HepG2 (cell line): Measurements from ENCODE around the gene TMEM63B. TPM values are rescaled to one million over a fixed set of nuclear protein-coding genes. Genes with fewer than 3 reads are reported as not detected.

Experiments
- E2F2 ChIP-seq: sonication (generic); formaldehyde crosslinking; IDR thresholded peaks from 2 replicates; pipeline ENCODE4 v1.4.0; 2020; ENCODE audit warnings: missing genetic modification reagents, borderline replicate concordance
- KMT2A ChIP-seq: sonication (generic); formaldehyde crosslinking; IDR thresholded peaks from 2 replicates; pipeline ENCODE4 v1.4.0; 2020; ENCODE audit warnings: missing genetic modification reagents
- NFKB2 ChIP-seq: sonication (generic); formaldehyde crosslinking; IDR thresholded peaks from 2 replicates; pipeline ENCODE4 v1.4.0; 2020; ENCODE audit warnings: missing genetic modification reagents, borderline replicate concordance
- NRL ChIP-seq: sonication (generic); formaldehyde crosslinking; IDR thresholded peaks from 2 replicates; pipeline ENCODE4 v1.5.0; 2020; ENCODE audit warnings: missing genetic modification reagents, mild to moderate bottlenecking, moderate library complexity, borderline replicate concordance
- XBP1 ChIP-seq: sonication (generic); formaldehyde crosslinking; IDR thresholded peaks from 2 replicates; pipeline ENCODE4 v1.5.0; 2020; ENCODE audit warnings: missing genetic modification reagents
- ZNF280B ChIP-seq: sonication (generic); formaldehyde crosslinking; IDR thresholded peaks from 2 replicates; pipeline ENCODE4 v1.5.0; 2020; ENCODE audit warnings: missing genetic modification reagents, mild to moderate bottlenecking, borderline replicate concordance
- ZNF501 ChIP-seq: sonication (generic); formaldehyde crosslinking; IDR thresholded peaks from 2 replicates; pipeline ENCODE4 v1.5.1; 2020; ENCODE audit warnings: mild to moderate bottlenecking, moderate library complexity, missing genetic modification reagents
- ZNF687 ChIP-seq: sonication (generic); formaldehyde crosslinking; IDR thresholded peaks from 2 replicates; pipeline ENCODE4 v1.5.1; 2020; ENCODE audit warnings: mild to moderate bottlenecking, missing genetic modification reagents, moderate library complexity
- ZNF740 ChIP-seq: sonication (generic); formaldehyde crosslinking; IDR thresholded peaks from 2 replicates; pipeline ENCODE4 v1.4.0; 2020; ENCODE audit warnings: missing genetic modification reagents
- ZNF777 ChIP-seq: sonication (generic); formaldehyde crosslinking; IDR thresholded peaks from 2 replicates; pipeline ENCODE4 v1.4.0; 2020; ENCODE audit warnings: missing genetic modification reagents
- polyA plus RNA-seq, 8 experiments: library from polyadenylated mRNA; depleted of rRNA in 3 of 8; stranded (reverse) in 7 of 8; unstranded in 1 of 8; fragments of >200 nt; fragmentation: Illumina TruSeq in 4 of 8; extraction: Trizol in 4 of 8; gene quantifications; 2 replicates each; pipeline versions ENCODE4 v1.2.1 to v1.2.3, GENCODE V29; 2011 to 2016; ENCODE audit warnings: low read depth in 4 of 8, missing spikeins in 1 of 8, mixed read lengths in 1 of 8; ENCODE audit not compliant: insufficient read depth in 1 of 8
- total RNA-seq, 5 experiments: library from RNA; depleted of rRNA; stranded (reverse); fragments of >200 nt; fragmentation: Illumina TruSeq; extraction: Trizol; gene quantifications; 2 replicates each; pipeline ENCODE4 v1.2.3, GENCODE V29; 2016; ENCODE audit warnings: low read depth in 1 of 5
- TF ChIP-seq, protein P1 (sequence below): sonication (generic); formaldehyde crosslinking; IDR thresholded peaks from 2 replicates; pipeline ENCODE4 v1.4.0; 2020; ENCODE audit warnings: missing genetic modification reagents
- TF ChIP-seq, protein P2 (sequence below): sonication (generic); formaldehyde crosslinking; IDR thresholded peaks from 2 replicates; pipeline ENCODE4 v1.9.0; 2021; ENCODE audit warnings: missing genetic modification reagents, borderline replicate concordance

Gene TMEM63B
- total and polyA plus RNA-seq, 2 of the 13 experiments (the other 11 are each of a cell fraction or from before 2014, with no cell fraction given): 27.4 to 75.8 TPM

DNA sequence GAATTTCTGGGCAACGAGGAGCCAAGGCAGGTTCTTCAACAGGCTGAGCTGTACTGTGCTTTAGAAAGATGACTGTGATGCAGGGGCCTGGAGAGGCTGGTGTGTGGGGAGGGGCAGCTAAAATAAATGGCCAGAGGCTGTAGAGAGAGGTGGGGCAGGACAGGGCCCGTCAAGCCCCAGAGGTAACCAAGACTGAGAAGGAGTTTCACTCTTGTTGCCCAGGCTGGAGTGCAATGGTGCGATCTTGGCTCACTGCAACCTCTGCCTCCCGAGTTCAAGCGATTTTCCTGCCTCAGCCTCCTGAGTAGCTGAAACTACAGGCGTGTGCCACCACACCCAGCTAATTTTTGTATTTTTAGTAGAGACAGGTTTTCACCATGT is 32.1 kb upstream of the TMEM63B start (continued):
- TF ChIP-seq ZNF687 (CRISPR knock-in tag) (peak; percentile 70), ZNF501 (CRISPR knock-in tag) (peak; percentile 36; the same call in 1 of the 2 replicates), E2F2 (0 out of 2 replicates have a peak, but pooled peaks have one; percentile 10), ZNF280B (CRISPR knock-in tag) (peak; percentile 61; the same call in 1 of the 2 replicates), NFKB2 (CRISPR knock-in tag) (peak; percentile 17; the same call in 1 of the 2 replicates), KMT2A (0 out of 2 replicates have a peak, but pooled peaks have one; percentile 11), ZNF777 (CRISPR knock-in tag) (peak; percentile 24; the same call in 1 of the 2 replicates), ZNF740 (CRISPR knock-in tag) (0 out of 2 replicates have a peak, but pooled peaks have one; percentile 39), XBP1 (CRISPR knock-in tag) (0 out of 2 replicates have a peak, but pooled peaks have one; percentile 25), NRL (0 out of 2 replicates have a peak, but pooled peaks have one; percentile 46)
- TF ChIP-seq, protein P1, sequence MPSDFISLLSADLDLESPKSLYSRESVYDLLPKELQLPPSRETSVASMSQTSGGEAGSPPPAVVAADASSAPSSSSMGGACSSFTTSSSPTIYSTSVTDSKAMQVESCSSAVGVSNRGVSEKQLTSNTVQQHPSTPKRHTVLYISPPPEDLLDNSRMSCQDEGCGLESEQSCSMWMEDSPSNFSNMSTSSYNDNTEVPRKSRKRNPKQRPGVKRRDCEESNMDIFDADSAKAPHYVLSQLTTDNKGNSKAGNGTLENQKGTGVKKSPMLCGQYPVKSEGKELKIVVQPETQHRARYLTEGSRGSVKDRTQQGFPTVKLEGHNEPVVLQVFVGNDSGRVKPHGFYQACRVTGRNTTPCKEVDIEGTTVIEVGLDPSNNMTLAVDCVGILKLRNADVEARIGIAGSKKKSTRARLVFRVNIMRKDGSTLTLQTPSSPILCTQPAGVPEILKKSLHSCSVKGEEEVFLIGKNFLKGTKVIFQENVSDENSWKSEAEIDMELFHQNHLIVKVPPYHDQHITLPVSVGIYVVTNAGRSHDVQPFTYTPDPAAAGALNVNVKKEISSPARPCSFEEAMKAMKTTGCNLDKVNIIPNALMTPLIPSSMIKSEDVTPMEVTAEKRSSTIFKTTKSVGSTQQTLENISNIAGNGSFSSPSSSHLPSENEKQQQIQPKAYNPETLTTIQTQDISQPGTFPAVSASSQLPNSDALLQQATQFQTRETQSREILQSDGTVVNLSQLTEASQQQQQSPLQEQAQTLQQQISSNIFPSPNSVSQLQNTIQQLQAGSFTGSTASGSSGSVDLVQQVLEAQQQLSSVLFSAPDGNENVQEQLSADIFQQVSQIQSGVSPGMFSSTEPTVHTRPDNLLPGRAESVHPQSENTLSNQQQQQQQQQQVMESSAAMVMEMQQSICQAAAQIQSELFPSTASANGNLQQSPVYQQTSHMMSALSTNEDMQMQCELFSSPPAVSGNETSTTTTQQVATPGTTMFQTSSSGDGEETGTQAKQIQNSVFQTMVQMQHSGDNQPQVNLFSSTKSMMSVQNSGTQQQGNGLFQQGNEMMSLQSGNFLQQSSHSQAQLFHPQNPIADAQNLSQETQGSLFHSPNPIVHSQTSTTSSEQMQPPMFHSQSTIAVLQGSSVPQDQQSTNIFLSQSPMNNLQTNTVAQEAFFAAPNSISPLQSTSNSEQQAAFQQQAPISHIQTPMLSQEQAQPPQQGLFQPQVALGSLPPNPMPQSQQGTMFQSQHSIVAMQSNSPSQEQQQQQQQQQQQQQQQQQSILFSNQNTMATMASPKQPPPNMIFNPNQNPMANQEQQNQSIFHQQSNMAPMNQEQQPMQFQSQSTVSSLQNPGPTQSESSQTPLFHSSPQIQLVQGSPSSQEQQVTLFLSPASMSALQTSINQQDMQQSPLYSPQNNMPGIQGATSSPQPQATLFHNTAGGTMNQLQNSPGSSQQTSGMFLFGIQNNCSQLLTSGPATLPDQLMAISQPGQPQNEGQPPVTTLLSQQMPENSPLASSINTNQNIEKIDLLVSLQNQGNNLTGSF (CRISPR knock-in tag): 0 out of 2 replicates have a peak, but pooled peaks have one; percentile 27
- TF ChIP-seq, protein P2, sequence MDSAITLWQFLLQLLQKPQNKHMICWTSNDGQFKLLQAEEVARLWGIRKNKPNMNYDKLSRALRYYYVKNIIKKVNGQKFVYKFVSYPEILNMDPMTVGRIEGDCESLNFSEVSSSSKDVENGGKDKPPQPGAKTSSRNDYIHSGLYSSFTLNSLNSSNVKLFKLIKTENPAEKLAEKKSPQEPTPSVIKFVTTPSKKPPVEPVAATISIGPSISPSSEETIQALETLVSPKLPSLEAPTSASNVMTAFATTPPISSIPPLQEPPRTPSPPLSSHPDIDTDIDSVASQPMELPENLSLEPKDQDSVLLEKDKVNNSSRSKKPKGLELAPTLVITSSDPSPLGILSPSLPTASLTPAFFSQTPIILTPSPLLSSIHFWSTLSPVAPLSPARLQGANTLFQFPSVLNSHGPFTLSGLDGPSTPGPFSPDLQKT (CRISPR knock-in tag): peak; percentile 5; the same call in 1 of the 2 replicates
